HEK293T (cell line): ENCODE data around the gene TMEM79.

Experiments used
- CTCF ChIA-PET: fragments of 350-600 bp; formaldehyde crosslinking; extraction: SDS; loops from one replicate; lab custom pipeline; 2021; ENCODE audit warnings: antibody characterized with exemption, inconsistent platforms; lab: Yijun Ruan, JAX
- POLR2A ChIA-PET: fragments of 350-600 bp; formaldehyde crosslinking; extraction: SDS; loops from one replicate; lab custom pipeline; 2020; ENCODE audit warnings: antibody characterized with exemption, inconsistent platforms; lab: Yijun Ruan, JAX
- DNase-seq: peaks from one replicate; pipeline ENCODE4 v3.0.0; 2012; ENCODE audit warnings: mixed read lengths; ENCODE audit errors: extremely low spot score
- ARNT ChIP-seq: fragments of 450-650 bp; IDR thresholded peaks from 2 replicates; pipeline ENCODE4 v1.6.1; 2017; ENCODE audit warnings: mild to moderate bottlenecking
- BHLHE40 ChIP-seq: fragments of 450-650 bp; IDR thresholded peaks from 2 replicates; pipeline ENCODE4 v1.6.1; 2016; ENCODE audit warnings: mild to moderate bottlenecking, moderate library complexity, borderline replicate concordance
- CTBP1 ChIP-seq: fragments of 450-650 bp; IDR thresholded peaks from 2 replicates; pipeline ENCODE4 v1.6.1; 2016; ENCODE audit warnings: borderline replicate concordance
- ELF4 ChIP-seq: fragments of 450-650 bp; IDR thresholded peaks from 2 replicates; pipeline ENCODE4 v1.6.1; 2017; ENCODE audit warnings: antibody characterized with exemption
- FOXA1 ChIP-seq: fragments of 450-650 bp; IDR thresholded peaks from 2 replicates; pipeline ENCODE4 v1.6.1; 2016; ENCODE audit warnings: mild to moderate bottlenecking
- FOXK2 ChIP-seq: fragments of 450-650 bp; IDR thresholded peaks from 2 replicates; pipeline ENCODE4 v1.6.1; 2016; ENCODE audit warnings: mild to moderate bottlenecking
- FOXM1 ChIP-seq: fragments of 450-650 bp; IDR thresholded peaks from 2 replicates; pipeline ENCODE4 v1.6.1; 2017; ENCODE audit warnings: mild to moderate bottlenecking, borderline replicate concordance
- HDGF ChIP-seq: fragments of 450-650 bp; IDR thresholded peaks from 2 replicates; pipeline ENCODE4 v1.6.1; 2017; ENCODE audit warnings: antibody characterized with exemption, borderline replicate concordance
- L3MBTL2 ChIP-seq: fragments of 450-650 bp; conservative IDR thresholded peaks from 2 replicates; pipeline ENCODE4 v1.6.1; 2016; ENCODE audit warnings: mild to moderate bottlenecking
- LEF1 ChIP-seq: fragments of 450-650 bp; IDR thresholded peaks from 2 replicates; pipeline ENCODE4 v1.6.1; 2017; ENCODE audit warnings: mild to moderate bottlenecking, borderline replicate concordance
- NFRKB ChIP-seq: fragments of 450-650 bp; IDR thresholded peaks from 2 replicates; pipeline ENCODE4 v1.6.1; 2016; ENCODE audit warnings: mild to moderate bottlenecking, moderate library complexity
- SP1 ChIP-seq: fragments of 450-650 bp; IDR thresholded peaks from 2 replicates; pipeline ENCODE4 v1.6.1; 2017
- SUZ12 ChIP-seq: fragments of 450-650 bp; IDR thresholded peaks from 2 replicates; pipeline ENCODE4 v1.6.1; 2016; ENCODE audit warnings: mild to moderate bottlenecking
- TARDBP ChIP-seq: fragments of 450-650 bp; IDR thresholded peaks from 2 replicates; pipeline ENCODE4 v1.6.1; 2016
- ZNF384 ChIP-seq: fragments of 450-650 bp; IDR thresholded peaks from 2 replicates; pipeline ENCODE4 v1.6.1; 2016
- TF ChIP-seq, protein P1 (sequence below): fragments of 450-650 bp; IDR thresholded peaks from 2 replicates; pipeline ENCODE4 v1.6.1; 2016

Gene TMEM79, protein sequence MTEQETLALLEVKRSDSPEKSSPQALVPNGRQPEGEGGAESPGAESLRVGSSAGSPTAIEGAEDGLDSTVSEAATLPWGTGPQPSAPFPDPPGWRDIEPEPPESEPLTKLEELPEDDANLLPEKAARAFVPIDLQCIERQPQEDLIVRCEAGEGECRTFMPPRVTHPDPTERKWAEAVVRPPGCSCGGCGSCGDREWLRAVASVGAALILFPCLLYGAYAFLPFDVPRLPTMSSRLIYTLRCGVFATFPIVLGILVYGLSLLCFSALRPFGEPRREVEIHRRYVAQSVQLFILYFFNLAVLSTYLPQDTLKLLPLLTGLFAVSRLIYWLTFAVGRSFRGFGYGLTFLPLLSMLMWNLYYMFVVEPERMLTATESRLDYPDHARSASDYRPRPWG

DNA sequence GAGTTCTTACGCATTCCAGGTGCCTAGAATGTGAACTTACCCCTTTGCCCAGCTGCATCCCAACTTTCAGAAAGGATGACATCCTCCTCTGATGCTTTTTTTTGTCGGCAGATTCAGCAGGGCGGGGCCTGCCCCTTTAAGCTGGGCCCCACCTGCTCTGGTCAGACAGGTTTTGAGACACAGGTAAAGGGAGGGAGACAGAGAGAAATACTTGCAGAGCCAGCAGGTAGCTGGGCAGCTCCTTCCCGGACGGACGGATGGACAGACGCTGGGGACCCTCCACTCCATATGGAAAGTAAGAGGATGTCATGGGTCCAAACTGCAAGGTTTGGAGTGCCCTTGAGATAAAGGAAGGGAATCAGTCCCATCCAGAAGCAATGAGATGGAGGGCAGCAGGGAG lies at the start of gene TMEM79:
TSS of gene TMEM79 (plus strand) at position 214 of the 400 bp plus-strand sequence. CDS start 902 bp downstream, outside the sequence.
- DNase-seq: no peak
- ChIA-PET CTCF (interaction anchor here (0.6 kb wide), 2 partner anchors 11 to 29 kb away, joined by 3 to 4 read pairs; no protein-coding TSS in a partner anchor), POLR2A (interaction anchor here (1.3 to 5.7 kb wide), 4 partner anchors 12 to 79 kb away, joined by 3 to 71 read pairs (median 25); partner anchors contain the start of genes GLMP, PMF1 and VHLL)
- TF ChIP-seq ZNF384 (no peak), NFRKB (no peak), TARDBP (no peak), FOXA1 (no peak), LEF1 (no peak), CTBP1 (no peak), ELF4 (no peak), FOXM1 (no peak), BHLHE40 (no peak), FOXK2 (no peak), HDGF (no peak), ARNT (no peak), L3MBTL2 (no peak), SP1 (no peak), SUZ12 (no peak)
- TF ChIP-seq, protein P1, sequence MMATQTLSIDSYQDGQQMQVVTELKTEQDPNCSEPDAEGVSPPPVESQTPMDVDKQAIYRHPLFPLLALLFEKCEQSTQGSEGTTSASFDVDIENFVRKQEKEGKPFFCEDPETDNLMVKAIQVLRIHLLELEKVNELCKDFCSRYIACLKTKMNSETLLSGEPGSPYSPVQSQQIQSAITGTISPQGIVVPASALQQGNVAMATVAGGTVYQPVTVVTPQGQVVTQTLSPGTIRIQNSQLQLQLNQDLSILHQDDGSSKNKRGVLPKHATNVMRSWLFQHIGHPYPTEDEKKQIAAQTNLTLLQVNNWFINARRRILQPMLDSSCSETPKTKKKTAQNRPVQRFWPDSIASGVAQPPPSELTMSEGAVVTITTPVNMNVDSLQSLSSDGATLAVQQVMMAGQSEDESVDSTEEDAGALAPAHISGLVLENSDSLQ: no peak

DNA sequence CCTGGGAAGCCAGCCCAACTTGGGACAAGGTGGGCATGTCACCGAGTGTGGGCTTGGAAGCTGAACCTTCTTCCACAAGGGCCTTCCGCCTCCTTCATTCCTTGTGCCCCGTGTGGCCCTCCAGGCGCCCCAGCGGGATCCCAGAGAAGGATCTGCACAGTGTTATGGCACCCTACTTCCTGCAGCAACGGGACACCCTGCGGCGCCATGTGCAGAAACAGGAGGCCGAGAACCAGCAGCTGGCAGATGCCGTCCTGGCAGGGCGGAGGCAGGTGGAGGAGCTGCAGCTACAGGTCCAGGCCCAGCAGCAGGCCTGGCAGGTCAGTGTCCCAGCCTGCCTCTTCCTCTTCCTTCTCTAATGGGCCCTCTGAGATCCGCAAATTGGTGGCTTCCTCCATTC lies 48.0 kb upstream of the TMEM79 start:
- no peak for DNase-seq
- TF ChIP-seq TARDBP (no peak), SUZ12 (no peak), ELF4 (no peak), FOXK2 (no peak), ZNF384 (no peak), LEF1 (no peak), HDGF (no peak), NFRKB (no peak), L3MBTL2 (no peak), BHLHE40 (no peak), SP1 (no peak), ARNT (no peak), CTBP1 (no peak), FOXM1 (no peak), FOXA1 (no peak)
- TF ChIP-seq, protein P1: no peak
- CTCF ChIA-PET: no interaction called here
- POLR2A ChIA-PET: no interaction called here

DNA sequence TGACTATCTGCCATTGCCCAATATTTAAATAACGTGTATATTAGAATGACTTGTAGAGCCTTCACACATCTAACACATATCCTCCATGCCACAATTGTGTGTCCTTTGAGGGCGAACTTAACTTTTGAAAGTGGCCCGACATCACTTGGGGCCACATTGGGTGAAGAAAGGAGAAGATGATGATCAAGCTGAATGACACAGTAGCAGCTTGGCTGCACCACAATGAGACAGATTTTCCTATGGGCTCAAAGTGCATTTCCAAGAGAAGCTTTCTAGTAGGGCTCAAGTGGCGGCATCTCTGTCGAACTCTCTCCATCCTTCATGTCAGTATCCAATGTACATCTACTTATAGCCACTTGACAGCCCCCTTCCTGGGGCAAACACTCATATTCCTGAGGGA lies 45.9 kb upstream of the TMEM79 start:
- TF ChIP-seq CTBP1: no peak
- TF ChIP-seq ARNT: no peak
- TF ChIP-seq ZNF384: no peak
- TF ChIP-seq BHLHE40: no peak
- TF ChIP-seq FOXM1: no peak
- TF ChIP-seq FOXK2: no peak
- no peak for TF ChIP-seq NFRKB
- no peak for TF ChIP-seq TARDBP
- TF ChIP-seq HDGF: no peak
- TF ChIP-seq LEF1: no peak
- TF ChIP-seq, protein P1: no peak
- no peak for TF ChIP-seq L3MBTL2
- no peak for TF ChIP-seq SUZ12
- no peak for TF ChIP-seq SP1
- TF ChIP-seq ELF4: no peak
- no peak for TF ChIP-seq FOXA1
- ChIA-PET CTCF (interaction anchor here (0.9 to 1.4 kb wide), 2 partner anchors 13 to 97 kb away, joined by 3 to 5 read pairs; no protein-coding TSS in a partner anchor), POLR2A (no interaction called here)
- DNase-seq: no peak

DNA sequence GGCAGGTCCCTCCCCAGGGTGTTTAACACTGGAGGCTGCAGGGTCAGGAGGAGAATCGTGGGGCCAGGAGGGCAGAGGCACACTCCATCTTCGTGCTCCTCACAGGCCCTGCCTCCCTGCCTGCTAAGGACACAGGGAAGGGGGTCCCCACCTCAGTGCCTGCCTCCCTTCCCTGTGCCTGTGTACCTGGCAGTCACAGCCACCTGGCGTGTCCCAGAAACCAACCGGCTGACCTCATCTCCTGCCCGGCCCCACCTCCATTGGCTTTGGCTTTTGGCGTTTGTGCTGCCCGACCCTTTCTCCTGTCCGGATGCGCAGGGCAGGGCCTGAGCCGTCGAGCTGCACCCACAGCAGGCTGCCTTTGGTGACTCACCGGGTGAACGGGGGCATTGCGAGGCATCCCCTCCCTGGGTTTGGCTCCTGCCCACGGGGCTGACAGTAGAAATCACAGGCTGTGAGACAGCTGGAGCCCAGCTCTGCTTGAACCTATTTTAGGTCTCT lies 42.8 kb upstream of the TMEM79 start:
- POLR2A ChIA-PET: interaction anchor here (1.2 kb wide), 1 partner anchor 28 kb away, joined by 3 read pairs; the partner anchor contains the start of gene PMF1
- no peak for DNase-seq
- CTCF ChIA-PET: no interaction called here
- no peak for TF ChIP-seq CTBP1
- no peak for TF ChIP-seq ELF4
- no peak for TF ChIP-seq NFRKB
- TF ChIP-seq ARNT: no peak
- TF ChIP-seq FOXK2: no peak

DNA sequence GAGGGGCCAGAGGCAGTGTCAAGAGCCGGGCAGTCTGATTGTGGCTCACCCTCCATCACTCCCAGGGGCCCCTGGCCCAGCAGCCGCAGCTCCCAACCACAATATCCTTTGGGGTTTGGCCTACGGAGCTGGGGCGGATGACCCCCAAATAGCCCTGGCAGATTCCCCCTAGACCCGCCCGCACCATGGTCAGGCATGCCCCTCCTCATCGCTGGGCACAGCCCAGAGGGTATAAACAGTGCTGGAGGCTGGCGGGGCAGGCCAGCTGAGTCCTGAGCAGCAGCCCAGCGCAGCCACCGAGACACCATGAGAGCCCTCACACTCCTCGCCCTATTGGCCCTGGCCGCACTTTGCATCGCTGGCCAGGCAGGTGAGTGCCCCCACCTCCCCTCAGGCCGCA lies 42.2 kb upstream of the TMEM79 start, which contains the start of gene BGLAP:
TSS of gene BGLAP (plus strand) at position 259 of the 400 bp plus-strand sequence. CDS start at position 307, 48 bp downstream.
- ChIA-PET POLR2A (interaction anchor here (1.2 to 1.4 kb wide), 2 partner anchors 10 to 29 kb away, joined by 3 to 5 read pairs; partner anchors contain the start of gene PMF1), CTCF (no interaction called here)
- no peak for DNase-seq
- TF ChIP-seq L3MBTL2: no peak
- no peak for TF ChIP-seq FOXM1
- TF ChIP-seq ELF4: no peak
- TF ChIP-seq SP1: no peak
- TF ChIP-seq NFRKB: no peak
- TF ChIP-seq, protein P1: no peak
- no peak for TF ChIP-seq TARDBP
- TF ChIP-seq FOXA1: no peak
- no peak for TF ChIP-seq FOXK2
- TF ChIP-seq SUZ12: no peak
- no peak for TF ChIP-seq ARNT
- no peak for TF ChIP-seq CTBP1
- no peak for TF ChIP-seq BHLHE40
- TF ChIP-seq HDGF: no peak
